A549 treated with AZD9567 at 1 μM for 4 hours (cell line): Measurements from ENCODE around the gene USP25. TPM values are rescaled to one million over a fixed set of nuclear protein-coding genes. Genes with fewer than 3 reads are reported as not detected.

Experiments used
- total RNA-seq: library from RNA; stranded (reverse); fragments of 200-300 nt; extraction: Qiagen RNA extraction; gene quantifications from 5 replicates; pipeline ENCODE4 v1.2.3, GENCODE V29; 2022; ENCODE audit not compliant: insufficient read depth

Gene USP25, protein sequence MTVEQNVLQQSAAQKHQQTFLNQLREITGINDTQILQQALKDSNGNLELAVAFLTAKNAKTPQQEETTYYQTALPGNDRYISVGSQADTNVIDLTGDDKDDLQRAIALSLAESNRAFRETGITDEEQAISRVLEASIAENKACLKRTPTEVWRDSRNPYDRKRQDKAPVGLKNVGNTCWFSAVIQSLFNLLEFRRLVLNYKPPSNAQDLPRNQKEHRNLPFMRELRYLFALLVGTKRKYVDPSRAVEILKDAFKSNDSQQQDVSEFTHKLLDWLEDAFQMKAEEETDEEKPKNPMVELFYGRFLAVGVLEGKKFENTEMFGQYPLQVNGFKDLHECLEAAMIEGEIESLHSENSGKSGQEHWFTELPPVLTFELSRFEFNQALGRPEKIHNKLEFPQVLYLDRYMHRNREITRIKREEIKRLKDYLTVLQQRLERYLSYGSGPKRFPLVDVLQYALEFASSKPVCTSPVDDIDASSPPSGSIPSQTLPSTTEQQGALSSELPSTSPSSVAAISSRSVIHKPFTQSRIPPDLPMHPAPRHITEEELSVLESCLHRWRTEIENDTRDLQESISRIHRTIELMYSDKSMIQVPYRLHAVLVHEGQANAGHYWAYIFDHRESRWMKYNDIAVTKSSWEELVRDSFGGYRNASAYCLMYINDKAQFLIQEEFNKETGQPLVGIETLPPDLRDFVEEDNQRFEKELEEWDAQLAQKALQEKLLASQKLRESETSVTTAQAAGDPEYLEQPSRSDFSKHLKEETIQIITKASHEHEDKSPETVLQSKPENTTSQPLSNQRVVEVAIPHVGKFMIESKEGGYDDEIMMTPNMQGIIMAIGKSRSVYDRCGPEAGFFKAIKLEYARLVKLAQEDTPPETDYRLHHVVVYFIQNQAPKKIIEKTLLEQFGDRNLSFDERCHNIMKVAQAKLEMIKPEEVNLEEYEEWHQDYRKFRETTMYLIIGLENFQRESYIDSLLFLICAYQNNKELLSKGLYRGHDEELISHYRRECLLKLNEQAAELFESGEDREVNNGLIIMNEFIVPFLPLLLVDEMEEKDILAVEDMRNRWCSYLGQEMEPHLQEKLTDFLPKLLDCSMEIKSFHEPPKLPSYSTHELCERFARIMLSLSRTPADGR
- total RNA-seq = 9.2 to 14.9 TPM (median 10.9 TPM) in 5 replicates

GRCh38 chr21:15729674-15730483, at the start of gene USP25:
Gene USP25 (plus strand): TSS chr21:15729982. CDS start chr21:15730394, 412 bp downstream.

